Gastroesophageal sphincter (tissue), 3 donors: Measurements from ENCODE around the gene VEGFA.

ENCODE experiments used
- CTCF ChIP-seq, 4 experiments: fragments of 200-600 bp in 2 of 4; fragments of 450-650 bp in 2 of 4; sonication (generic) in 1 of 4; IDR thresholded peaks; one replicate each; pipeline ENCODE4 v1.5.1; 2017 to 2019; ENCODE audit warnings: antibody characterized with exemption in 4 of 4, mild to moderate bottlenecking in 2 of 4, moderate library complexity in 2 of 4
- EP300 ChIP-seq: sonication (generic); formaldehyde crosslinking; IDR thresholded peaks from one replicate; pipeline ENCODE4 v1.6.1; 2017; ENCODE audit warnings: antibody characterized with exemption, mild to moderate bottlenecking
- POLR2A ChIP-seq, 2 donors: fragments of 450-650 bp; IDR thresholded peaks; one replicate each; pipeline ENCODE4 v1.6.1; 2017; ENCODE audit warnings: antibody characterized with exemption in 2 of 2, mild to moderate bottlenecking in 2 of 2, moderate library complexity in 1 of 2
- POLR2AphosphoS5 ChIP-seq: sonication (generic); formaldehyde crosslinking; IDR thresholded peaks from one replicate; pipeline ENCODE4 v1.6.1; 2017; ENCODE audit warnings: antibody characterized with exemption

DNA sequence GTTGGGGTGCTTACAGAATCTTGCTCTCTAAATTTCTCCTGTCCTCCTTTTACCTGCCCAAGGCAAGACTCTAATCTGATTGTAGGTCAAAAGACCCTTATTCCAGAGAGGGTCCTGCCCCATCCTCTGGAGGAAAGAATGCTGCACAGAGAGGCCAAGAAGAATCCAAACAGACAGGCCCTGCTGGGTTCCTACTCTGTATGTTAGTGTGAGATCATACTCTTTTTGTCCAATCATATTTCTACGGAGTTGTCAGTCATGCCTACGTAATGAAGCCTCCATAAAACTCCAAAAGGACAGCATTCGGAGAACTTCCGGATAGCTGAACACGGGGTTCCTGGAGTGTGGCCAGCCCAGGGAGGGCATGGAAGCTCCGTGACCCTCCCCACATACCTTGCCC lies 50.5 kb downstream of the VEGFA start:
- TF ChIP-seq CTCF (IDR thresholded peaks at IDR 0.05) = no peak
- no peak for TF ChIP-seq POLR2AphosphoS5
- no peak for TF ChIP-seq POLR2A (IDR thresholded peaks at IDR 0.05)
- no peak for TF ChIP-seq EP300
